NT2/D1 (cell line): Measurements from ENCODE around the gene ABCC12.

Source experiments
- SUZ12 ChIP-seq: IDR thresholded peaks from 2 replicates; pipeline ENCODE4 v1.6.1; 2011; ENCODE audit not compliant: insufficient read length, insufficient read depth; ENCODE audit errors: extremely low read depth
- YY1 ChIP-seq: IDR thresholded peaks from 2 replicates; pipeline ENCODE4 v1.6.1; 2011; ENCODE audit not compliant: insufficient read length, insufficient read depth
- ZNF274 ChIP-seq: IDR thresholded peaks from 2 replicates; pipeline ENCODE4 v1.6.1; 2011; ENCODE audit warnings: mild to moderate bottlenecking, low read depth, low read length

- TF ChIP-seq YY1: no peak
- TF ChIP-seq SUZ12: no peak
- no peak for TF ChIP-seq ZNF274
Measured at GRCh38 chr16:48193846-48194245, 38.1 kb upstream of the ABCC12 start.
